Chondrocyte (in vitro differentiated cells): ENCODE data around the gene FAF2. TPM values are rescaled to one million over a fixed set of nuclear protein-coding genes. Genes with fewer than 3 reads are reported as not detected.
"Not testable (repeated sequence)": the region's sequence is repeated elsewhere in the genome, so short reads cannot be mapped to it uniquely, and the experiment has no call there.

Source experiments
- DNase-seq: peaks from one replicate; pipeline ENCODE4 v3.0.0; 2021; ENCODE audit warnings: mixed read lengths, low spot score
- H3K27ac Mint-ChIP-seq: one replicate; pipeline ENCODE4 v1.8.0; 2021; ENCODE audit warnings: mild to moderate bottlenecking, moderate library complexity, mixed read lengths; ENCODE audit not compliant: unreplicated experiment
- H3K27me3 Mint-ChIP-seq: 2 replicates; pipeline ENCODE4 v1.8.0; 2021; ENCODE audit warnings: low read depth, mixed read lengths
- H3K36me3 Mint-ChIP-seq: 2 replicates; pipeline ENCODE4 v1.8.0; 2021; ENCODE audit warnings: low read depth, mixed read lengths
- H3K4me1 Mint-ChIP-seq: 2 replicates; pipeline ENCODE4 v1.8.0; 2021; ENCODE audit warnings: low read depth, mild to moderate bottlenecking, mixed read lengths
- H3K4me3 Mint-ChIP-seq: one replicate; pipeline ENCODE4 v1.8.0; 2021; ENCODE audit warnings: mild to moderate bottlenecking, moderate library complexity, mixed read lengths; ENCODE audit not compliant: unreplicated experiment
- H3K9me3 Mint-ChIP-seq: 2 replicates; pipeline ENCODE4 v1.8.0; 2021; ENCODE audit warnings: low read depth, mixed read lengths
- total RNA-seq: library from RNA; stranded (reverse); gene quantifications from 3 replicates; pipeline ENCODE4 v1.2.1, GENCODE V29; 2021
- TF ChIP-seq, protein P1 (sequence below): fragments of 200-600 bp; sonication (generic); IDR thresholded peaks from 2 replicates; pipeline ENCODE4 v1.5.0; 2021; ENCODE audit warnings: antibody characterized with exemption, mild to moderate bottlenecking, moderate library complexity

FAF2 gene
- total RNA-seq, 1 donor from 2014 or later = 40.0 TPM

DNA sequence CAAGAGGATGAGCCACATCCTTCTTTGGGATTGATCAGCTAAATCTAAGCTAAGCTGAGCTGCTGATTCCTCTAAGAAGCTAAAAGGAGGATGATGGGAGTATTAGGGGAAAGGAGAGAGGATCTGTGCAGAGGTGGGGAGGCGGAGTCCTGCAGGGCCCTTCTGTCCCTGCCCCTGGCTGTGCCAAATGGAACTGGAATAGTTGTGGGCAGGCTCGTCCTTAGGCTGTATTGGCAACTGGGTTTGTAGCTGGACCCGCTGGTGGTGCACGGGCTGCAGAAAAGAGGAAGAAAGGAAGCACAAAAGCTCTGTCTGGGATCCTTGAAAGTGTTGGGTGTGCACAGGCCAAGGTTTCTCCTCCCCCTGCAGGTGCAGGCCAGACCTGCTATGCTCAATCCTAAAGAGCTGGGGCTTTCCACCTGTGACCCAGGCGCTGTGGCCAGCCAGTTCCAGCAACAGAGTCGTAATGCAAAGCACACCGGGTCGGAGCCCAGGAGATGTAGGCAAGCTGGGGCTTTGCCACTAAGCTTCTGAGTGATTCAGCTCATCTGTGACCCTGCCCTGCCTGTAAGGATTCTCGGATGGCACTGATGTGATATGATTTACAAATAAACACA lies 41.6 kb upstream of the FAF2 start:
- Mint-ChIP-seq H3K27me3 (no peaks in the 10 kb centered on the region), H3K4me1 (peaks cover 15% of the 10 kb centered on the region), H3K27ac (no peak overlapping the region), H3K36me3 (peaks cover 20% of the 10 kb centered on the region), H3K9me3 (no peaks in the 10 kb centered on the region), H3K4me3 (no peak overlapping the region)
- TF ChIP-seq, protein P1, sequence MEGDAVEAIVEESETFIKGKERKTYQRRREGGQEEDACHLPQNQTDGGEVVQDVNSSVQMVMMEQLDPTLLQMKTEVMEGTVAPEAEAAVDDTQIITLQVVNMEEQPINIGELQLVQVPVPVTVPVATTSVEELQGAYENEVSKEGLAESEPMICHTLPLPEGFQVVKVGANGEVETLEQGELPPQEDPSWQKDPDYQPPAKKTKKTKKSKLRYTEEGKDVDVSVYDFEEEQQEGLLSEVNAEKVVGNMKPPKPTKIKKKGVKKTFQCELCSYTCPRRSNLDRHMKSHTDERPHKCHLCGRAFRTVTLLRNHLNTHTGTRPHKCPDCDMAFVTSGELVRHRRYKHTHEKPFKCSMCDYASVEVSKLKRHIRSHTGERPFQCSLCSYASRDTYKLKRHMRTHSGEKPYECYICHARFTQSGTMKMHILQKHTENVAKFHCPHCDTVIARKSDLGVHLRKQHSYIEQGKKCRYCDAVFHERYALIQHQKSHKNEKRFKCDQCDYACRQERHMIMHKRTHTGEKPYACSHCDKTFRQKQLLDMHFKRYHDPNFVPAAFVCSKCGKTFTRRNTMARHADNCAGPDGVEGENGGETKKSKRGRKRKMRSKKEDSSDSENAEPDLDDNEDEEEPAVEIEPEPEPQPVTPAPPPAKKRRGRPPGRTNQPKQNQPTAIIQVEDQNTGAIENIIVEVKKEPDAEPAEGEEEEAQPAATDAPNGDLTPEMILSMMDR = no peak
- DNase-seq = no peak

DNA sequence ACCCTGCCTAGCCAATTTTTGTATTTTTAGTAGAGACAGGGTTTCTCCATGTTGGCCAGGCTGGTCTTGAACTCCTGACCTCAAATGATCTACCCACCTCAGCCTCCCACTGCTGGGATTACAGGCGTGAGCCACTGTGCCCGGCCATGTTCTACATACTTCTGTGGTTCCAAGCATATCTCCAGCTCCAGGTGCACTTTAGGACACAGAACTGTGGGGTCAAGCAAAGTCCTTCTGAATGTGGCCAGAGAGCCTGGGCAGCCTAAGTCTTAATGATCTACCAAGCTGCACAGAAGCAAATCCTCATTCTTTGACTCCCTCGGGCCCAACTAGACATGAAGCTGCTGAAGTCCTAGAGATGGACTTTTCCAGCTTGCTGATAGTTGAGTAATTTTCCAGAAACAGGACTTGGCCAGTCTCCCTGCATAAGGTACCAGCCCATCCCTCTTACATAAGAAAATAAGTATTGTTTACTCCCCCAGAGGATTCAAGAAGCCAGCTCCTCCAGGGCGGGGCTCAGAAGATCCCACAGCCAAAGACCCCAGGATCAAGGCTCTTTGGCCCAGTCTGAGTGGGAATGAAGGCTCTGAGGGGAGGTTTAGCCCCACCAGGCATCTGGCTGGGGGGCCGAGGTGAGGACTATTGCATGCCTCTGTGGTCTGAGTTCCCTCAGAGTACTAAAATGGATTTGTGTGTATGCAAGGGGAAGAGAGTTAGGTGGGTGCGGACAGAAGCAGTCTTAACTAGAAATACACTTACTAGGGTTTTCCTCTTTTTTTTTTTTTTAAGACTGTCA lies 40.5 kb upstream of the FAF2 start:
- DNase-seq = no peak
- no peaks in the 10 kb centered on the region for H3K27me3 Mint-ChIP-seq
- H3K4me1 Mint-ChIP-seq = peaks cover 16% of the 10 kb centered on the region
- H3K36me3 Mint-ChIP-seq = peaks cover 20% of the 10 kb centered on the region
- no peaks in the 10 kb centered on the region for H3K9me3 Mint-ChIP-seq
- TF ChIP-seq, protein P1 = no peak
- H3K27ac Mint-ChIP-seq = no peak overlapping the region
- H3K4me3 Mint-ChIP-seq = no peak overlapping the region

DNA sequence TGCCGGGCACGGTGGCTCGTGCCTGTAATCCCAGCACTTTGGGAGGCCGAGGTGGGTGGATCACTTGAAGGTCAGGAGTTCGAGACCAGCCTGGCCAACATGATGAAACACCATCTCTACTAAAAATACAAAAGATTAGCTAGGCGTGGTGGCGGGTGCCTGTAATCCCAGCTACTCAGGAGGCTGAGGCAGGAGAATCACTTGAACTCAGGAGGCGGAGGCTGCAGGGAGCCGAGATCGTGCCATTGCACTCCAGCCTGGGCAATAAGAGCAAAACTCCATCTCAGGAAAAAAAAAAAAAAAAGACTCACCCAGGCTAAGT lies 40.0 kb upstream of the FAF2 start:
- H3K27me3 Mint-ChIP-seq, DNase-seq, H3K9me3 Mint-ChIP-seq, H3K4me3 Mint-ChIP-seq, H3K27ac Mint-ChIP-seq: not testable (repeated sequence)
- peaks cover 20% of the 10 kb centered on the region for H3K4me1 Mint-ChIP-seq
- H3K36me3 Mint-ChIP-seq = peaks cover 20% of the 10 kb centered on the region

DNA sequence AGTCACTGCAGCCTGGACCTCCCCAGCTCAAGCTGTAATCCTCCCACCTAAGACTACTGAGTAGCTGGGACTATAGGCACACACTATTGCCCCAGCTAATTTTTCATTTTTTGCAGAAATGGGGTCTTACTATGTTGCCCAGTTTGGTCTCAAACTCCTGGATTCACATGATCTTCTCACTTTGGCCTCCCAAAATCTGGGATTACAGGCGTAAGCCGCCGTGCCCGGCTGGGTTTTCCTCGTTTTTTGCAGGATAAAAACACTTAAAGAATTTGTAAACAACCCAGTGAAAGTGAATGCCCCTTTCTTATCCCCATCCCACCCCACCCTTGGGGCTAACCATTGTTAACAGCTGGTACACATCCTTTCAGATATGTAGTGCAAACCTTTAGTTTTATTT lies 39.6 kb upstream of the FAF2 start:
- Mint-ChIP-seq H3K4me1 (peaks cover 24% of the 10 kb centered on the region), H3K9me3 (no peaks in the 10 kb centered on the region), H3K27ac (no peak overlapping the region), H3K4me3 (no peak overlapping the region), H3K36me3 (peaks cover 20% of the 10 kb centered on the region), H3K27me3 (no peaks in the 10 kb centered on the region)
- TF ChIP-seq, protein P1 = no peak
- DNase-seq = no peak

DNA sequence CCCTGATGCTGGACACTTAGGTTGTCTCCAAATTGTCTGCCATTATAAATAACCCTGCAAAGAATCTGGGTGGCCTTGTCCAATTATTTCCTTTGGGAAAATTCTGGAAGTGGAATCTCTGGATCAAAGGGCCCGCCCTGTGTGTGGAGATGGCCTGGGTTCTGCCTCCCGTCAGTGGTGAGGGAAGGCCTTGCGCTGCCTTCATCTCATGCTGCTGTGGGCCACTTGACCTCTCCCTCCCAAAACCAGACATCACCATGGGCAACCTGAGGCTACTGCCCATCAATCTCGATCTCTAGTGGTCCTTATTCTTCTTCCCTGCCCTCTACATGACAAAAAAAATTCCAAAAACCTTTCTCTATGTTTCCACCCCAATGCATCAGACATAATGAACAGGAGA lies 38.4 kb upstream of the FAF2 start:
- Mint-ChIP-seq H3K27me3 (no peaks in the 10 kb centered on the region), H3K27ac (no peak overlapping the region), H3K36me3 (peaks cover 20% of the 10 kb centered on the region), H3K4me3 (no peak overlapping the region), H3K9me3 (no peaks in the 10 kb centered on the region), H3K4me1 (peaks cover 36% of the 10 kb centered on the region)
- TF ChIP-seq, protein P1 = no peak
- DNase-seq = no peak
